GM12872 (cell line): ENCODE results near the gene ADGRD1.

ENCODE experiments used
- TF ChIP-seq, protein P1 (sequence below): IDR thresholded peaks from 3 replicates; pipeline ENCODE4 v1.5.1; 2011; ENCODE audit warnings: low read depth, mild to moderate bottlenecking, low read length, moderate library complexity; ENCODE audit not compliant: insufficient read depth

ADGRD1 gene

DNA sequence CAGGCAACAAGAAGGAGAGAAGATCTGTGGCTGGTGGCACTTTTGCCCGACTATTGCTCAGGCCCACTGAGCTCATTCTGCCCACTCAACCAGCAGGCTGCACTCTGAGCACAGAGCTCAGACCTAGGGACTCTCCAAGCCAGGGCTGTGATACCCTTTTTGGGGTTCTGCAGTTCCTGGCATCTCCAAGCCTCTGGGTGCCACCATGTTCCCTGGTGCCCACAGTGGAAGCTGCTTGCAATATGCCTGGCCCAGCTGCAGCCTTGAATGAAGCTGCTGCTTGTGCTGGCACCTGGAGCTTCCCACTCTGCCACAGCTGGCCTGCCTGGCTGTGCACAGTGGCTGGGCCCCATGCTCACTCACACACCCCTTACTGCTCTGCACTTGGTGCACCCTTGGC lies 236.1 kb downstream of the ADGRD1 start:
- TF ChIP-seq, protein P1, sequence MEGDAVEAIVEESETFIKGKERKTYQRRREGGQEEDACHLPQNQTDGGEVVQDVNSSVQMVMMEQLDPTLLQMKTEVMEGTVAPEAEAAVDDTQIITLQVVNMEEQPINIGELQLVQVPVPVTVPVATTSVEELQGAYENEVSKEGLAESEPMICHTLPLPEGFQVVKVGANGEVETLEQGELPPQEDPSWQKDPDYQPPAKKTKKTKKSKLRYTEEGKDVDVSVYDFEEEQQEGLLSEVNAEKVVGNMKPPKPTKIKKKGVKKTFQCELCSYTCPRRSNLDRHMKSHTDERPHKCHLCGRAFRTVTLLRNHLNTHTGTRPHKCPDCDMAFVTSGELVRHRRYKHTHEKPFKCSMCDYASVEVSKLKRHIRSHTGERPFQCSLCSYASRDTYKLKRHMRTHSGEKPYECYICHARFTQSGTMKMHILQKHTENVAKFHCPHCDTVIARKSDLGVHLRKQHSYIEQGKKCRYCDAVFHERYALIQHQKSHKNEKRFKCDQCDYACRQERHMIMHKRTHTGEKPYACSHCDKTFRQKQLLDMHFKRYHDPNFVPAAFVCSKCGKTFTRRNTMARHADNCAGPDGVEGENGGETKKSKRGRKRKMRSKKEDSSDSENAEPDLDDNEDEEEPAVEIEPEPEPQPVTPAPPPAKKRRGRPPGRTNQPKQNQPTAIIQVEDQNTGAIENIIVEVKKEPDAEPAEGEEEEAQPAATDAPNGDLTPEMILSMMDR, result no peak

DNA sequence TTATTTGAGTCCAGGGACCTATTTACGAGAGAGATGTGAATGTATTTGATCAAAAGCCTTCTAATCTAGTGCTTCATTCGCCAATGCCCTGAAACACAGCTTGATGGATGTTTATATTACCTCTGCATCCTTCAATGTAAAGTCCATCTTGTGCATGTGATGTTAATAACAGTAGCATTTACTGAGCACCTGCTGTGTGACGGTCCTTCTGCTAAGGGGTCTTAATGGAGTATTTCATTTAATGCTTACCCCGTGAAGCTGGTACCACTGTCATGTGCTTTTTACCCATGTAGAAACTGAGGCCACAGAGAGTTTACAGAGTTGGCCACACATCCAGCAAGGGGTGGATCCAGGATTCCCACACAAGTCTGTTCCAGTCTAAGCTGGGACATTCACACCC lies 237.3 kb downstream of the ADGRD1 start:
- TF ChIP-seq, protein P1, result no peak
